Fibroblast of villous mesenchyme (primary cell): ENCODE data around the gene GRN. TPM values are rescaled to one million over a fixed set of nuclear protein-coding genes. Genes with fewer than 3 reads are reported as not detected.
A peak's percentile ranks its signal among the peaks of the same experiment; 100 is the strongest.

Source experiments
- DNase-seq: peaks from one replicate; pipeline ENCODE4 v3.0.0-alpha.2; 2010; ENCODE audit warnings: low read depth
- H3K4me3 ChIP-seq: 2 replicates; pipeline ENCODE4 v1.5.1; 2011; ENCODE audit warnings: low read depth, mild to moderate bottlenecking, low read length
- total RNA-seq: library from RNA; depleted of rRNA; stranded (reverse); fragments of >200 nt; gene quantifications from 2 replicates; pipeline ENCODE4 v1.2.3, GENCODE V29; 2012
- TF ChIP-seq, protein P1 (sequence below): IDR thresholded peaks from 2 replicates; pipeline ENCODE4 v1.5.1; 2012; ENCODE audit warnings: low read depth, mild to moderate bottlenecking, low read length; ENCODE audit not compliant: insufficient read depth

Gene GRN
- total RNA-seq, 1 donor = 165 TPM

GRCh38 chr17:44358066-44358465 is 13.0 kb downstream of the GRN start:
- no peak for DNase-seq
- TF ChIP-seq, protein P1, sequence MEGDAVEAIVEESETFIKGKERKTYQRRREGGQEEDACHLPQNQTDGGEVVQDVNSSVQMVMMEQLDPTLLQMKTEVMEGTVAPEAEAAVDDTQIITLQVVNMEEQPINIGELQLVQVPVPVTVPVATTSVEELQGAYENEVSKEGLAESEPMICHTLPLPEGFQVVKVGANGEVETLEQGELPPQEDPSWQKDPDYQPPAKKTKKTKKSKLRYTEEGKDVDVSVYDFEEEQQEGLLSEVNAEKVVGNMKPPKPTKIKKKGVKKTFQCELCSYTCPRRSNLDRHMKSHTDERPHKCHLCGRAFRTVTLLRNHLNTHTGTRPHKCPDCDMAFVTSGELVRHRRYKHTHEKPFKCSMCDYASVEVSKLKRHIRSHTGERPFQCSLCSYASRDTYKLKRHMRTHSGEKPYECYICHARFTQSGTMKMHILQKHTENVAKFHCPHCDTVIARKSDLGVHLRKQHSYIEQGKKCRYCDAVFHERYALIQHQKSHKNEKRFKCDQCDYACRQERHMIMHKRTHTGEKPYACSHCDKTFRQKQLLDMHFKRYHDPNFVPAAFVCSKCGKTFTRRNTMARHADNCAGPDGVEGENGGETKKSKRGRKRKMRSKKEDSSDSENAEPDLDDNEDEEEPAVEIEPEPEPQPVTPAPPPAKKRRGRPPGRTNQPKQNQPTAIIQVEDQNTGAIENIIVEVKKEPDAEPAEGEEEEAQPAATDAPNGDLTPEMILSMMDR = no peak
- no peak overlapping the region for H3K4me3 ChIP-seq

DNA sequence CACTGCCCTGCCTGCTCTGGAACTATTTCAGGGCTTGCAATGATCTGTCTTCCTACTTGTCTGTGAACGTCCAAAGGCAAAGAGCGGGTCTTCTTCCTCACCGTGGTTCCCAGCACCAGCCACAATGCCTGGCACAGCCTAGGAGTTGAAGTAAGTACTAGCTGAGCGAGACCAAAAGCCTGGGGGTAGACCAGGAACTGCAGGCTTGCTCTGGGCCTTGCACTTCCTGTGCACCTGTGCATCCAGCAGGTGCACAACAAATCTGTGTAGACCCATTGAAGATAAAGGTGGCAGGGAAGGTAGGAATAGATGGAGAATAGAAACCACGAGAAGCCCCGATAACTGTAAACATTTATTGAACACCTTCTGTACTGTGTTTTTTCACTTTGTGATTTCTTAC is 13.9 kb downstream of the GRN start:
- DNase-seq = no peak
- H3K4me3 ChIP-seq = no peak overlapping the region
- TF ChIP-seq, protein P1 = no peak

- DNase-seq = no peak
These were observed 14.5 kb downstream of the GRN start for GRCh38 chr17:44359458-44360143.

GRCh38 chr17:44360144-44360533 is 15.0 kb downstream of the GRN start:
- TF ChIP-seq, protein P1 = no peak
- no peak overlapping the region for H3K4me3 ChIP-seq
- DNase-seq = no peak

More at GRCh38 chr17:44359458-44360143, 14.5 kb downstream of the GRN start:
- no peak overlapping the region for H3K4me3 ChIP-seq
- TF ChIP-seq, protein P1 = no peak

DNA sequence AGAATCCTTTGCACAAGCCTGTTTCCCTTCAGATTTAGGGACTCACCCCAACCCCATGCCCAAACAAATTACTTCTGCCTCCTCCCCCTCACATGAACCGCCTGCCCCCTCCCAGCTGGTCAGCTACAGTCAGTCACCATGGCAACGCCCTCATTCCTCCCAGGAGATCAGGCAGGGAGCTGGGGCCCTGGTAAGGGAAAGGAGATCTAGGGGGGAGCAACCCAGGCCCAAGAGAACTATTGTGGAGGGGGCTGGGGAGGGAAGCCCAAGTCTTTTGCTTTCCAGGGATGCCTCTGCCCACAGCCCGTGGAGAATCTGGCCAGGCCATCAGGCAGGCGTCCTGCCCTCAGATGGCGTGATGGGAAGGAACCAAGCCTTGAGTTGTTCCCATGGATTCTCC is 15.7 kb downstream of the GRN start:
- TF ChIP-seq, protein P1 = no peak
- peak; percentile 67 for DNase-seq
- no peak overlapping the region for H3K4me3 ChIP-seq

- no peak overlapping the region for H3K4me3 ChIP-seq
- DNase-seq = no peak
- TF ChIP-seq, protein P1 = no peak
These were observed 16.5 kb downstream of the GRN start for GRCh38 chr17:44361292-44362260.
